ENCODE data around the gene REP15.
"Not testable (repeated sequence)": the region's sequence is repeated elsewhere in the genome, so short reads cannot be mapped to it uniquely, and the experiment has no call there.

The REP15 gene

DNA sequence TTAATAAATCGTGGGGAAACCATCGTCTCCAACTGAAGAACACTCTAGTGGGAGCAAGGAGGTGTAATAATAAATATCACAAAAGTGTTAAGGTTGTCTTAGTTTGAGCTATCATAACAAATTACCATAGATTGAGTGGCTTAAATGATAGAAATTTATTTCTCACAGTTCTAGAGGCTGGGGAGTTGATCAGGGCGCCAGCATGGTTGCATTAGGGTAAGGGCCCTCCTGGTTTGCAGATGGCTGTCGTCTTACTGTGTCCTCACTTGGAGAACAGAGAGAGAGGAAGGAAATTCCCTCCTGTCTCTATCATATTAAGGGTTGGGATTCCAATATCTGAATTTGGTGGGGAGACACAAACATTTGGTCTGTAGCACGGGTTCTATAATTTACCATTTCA lies 47.4 kb downstream of the REP15 start:
- no peak for DNase-seq (ENCODE audit: extremely low spot score)
- ChIA-PET POLR2A (no interaction called here), CTCF (no interaction called here)
- TF ChIP-seq SUZ12 (IDR thresholded peaks at IDR 0.05), result no peak
- TF ChIP-seq TARDBP (IDR thresholded peaks at IDR 0.05), result no peak
- no peak for TF ChIP-seq FOXK2 (IDR thresholded peaks at IDR 0.05)
- no peak for TF ChIP-seq FOXM1 (IDR thresholded peaks at IDR 0.05; ENCODE audit: borderline replicate concordance)
- TF ChIP-seq CTBP1 (IDR thresholded peaks at IDR 0.05; ENCODE audit: borderline replicate concordance), result no peak
- TF ChIP-seq SP1 (IDR thresholded peaks at IDR 0.05), result no peak
- TF ChIP-seq FOXA1 (IDR thresholded peaks at IDR 0.05), result no peak
- no peak for TF ChIP-seq BHLHE40 (IDR thresholded peaks at IDR 0.05; ENCODE audit: borderline replicate concordance)

DNA sequence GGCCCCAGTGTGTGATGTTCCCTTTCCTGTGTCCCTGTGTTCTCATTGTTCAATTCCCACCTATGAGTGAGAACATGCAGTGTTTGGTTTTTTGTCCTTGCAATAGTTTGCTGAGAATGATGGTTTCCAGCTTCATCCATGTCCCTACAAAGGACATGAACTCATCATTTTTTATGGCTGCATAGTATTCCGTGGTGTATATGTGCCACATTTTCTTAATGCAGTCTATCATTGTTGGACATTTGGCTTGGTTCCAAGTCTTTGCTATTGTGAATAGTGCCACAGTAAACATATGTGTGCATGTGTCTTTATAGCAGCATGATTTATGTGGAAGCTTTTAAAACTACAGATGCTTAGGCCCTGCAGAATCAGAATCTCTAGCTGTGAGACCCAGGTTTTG lies 49.5 kb downstream of the REP15 start:
- POLR2A ChIA-PET; CTCF ChIA-PET; DNase-seq (ENCODE audit: extremely low spot score): not testable (repeated sequence)
